OCI-LY7 (cell line): ENCODE measurements around the gene NGEF. TPM values are rescaled to one million over a fixed set of nuclear protein-coding genes. Genes with fewer than 3 reads are reported as not detected.

ENCODE experiments used
- Bru-seq: library from RNA; stranded (reverse); fragments of 400-500 nt; gene quantifications from one replicate; lab custom pipeline; 2021; lab: Mats Ljungman, UMichigan
- BruChase-seq, 2 experiments: library from RNA; stranded (reverse); fragments of 400-500 nt; gene quantifications; one replicate each; lab custom pipeline; 2021; lab: Mats Ljungman, UMichigan
- BruUV-seq: library from RNA; stranded (reverse); fragments of 400-500 nt; replicated peaks from 2 replicates; lab custom pipeline; 2021; lab: Mats Ljungman, UMichigan
- CTCF ChIA-PET: fragments of 300-600 bp; sonication (Branson Sonifier 250); formaldehyde crosslinking; loops from one replicate; lab custom pipeline; 2022; ENCODE audit warnings: antibody characterized with exemption; ENCODE audit not compliant: unreplicated experiment; lab: Charles Lee
- POLR2A ChIA-PET: fragments of 300-600 bp; sonication (Branson Sonifier 250); formaldehyde crosslinking; loops from one replicate; lab custom pipeline; 2022; ENCODE audit warnings: antibody characterized with exemption; lab: Charles Lee
- DNase-seq: peaks from one replicate; pipeline ENCODE4 v3.0.0-alpha.2; 2015; ENCODE audit warnings: low spot score
- H2AFZ ChIP-seq: fragments of 200-600 bp; sonication (generic), shearing (Covaris generic); 2 replicates; pipeline ENCODE4 v1.6.1; 2014; ENCODE audit warnings: mild to moderate bottlenecking, antibody characterized with exemption, low read length, moderate library complexity
- H3K27ac ChIP-seq: fragments of 200-600 bp; sonication (generic); 2 replicates; pipeline ENCODE4 v1.5.1; 2014; ENCODE audit warnings: mixed run types, low read depth, mild to moderate bottlenecking, moderate library complexity, low read length, inconsistent platforms; ENCODE audit not compliant: poor library complexity, severe bottlenecking
- H3K36me3 ChIP-seq: fragments of 200-600 bp; sonication (generic); 2 replicates; pipeline ENCODE4 v1.6.1; 2014; ENCODE audit warnings: mild to moderate bottlenecking, antibody characterized with exemption, low read length, moderate library complexity, mixed read lengths; ENCODE audit not compliant: insufficient read depth
- H3K4me1 ChIP-seq: fragments of 200-600 bp; sonication (generic); 2 replicates; pipeline ENCODE4 v1.5.1; 2014; ENCODE audit warnings: mild to moderate bottlenecking, low read length; ENCODE audit not compliant: insufficient read depth, poor library complexity, severe bottlenecking
- H3K4me2 ChIP-seq: fragments of 200-600 bp; sonication (generic); 2 replicates; pipeline ENCODE4 v1.6.1; 2014; ENCODE audit warnings: mild to moderate bottlenecking, low read length
- H3K4me3 ChIP-seq: fragments of 200-600 bp; sonication (generic); 2 replicates; pipeline ENCODE4 v1.5.1; 2014; ENCODE audit warnings: mild to moderate bottlenecking, low read depth, low read length; ENCODE audit not compliant: poor library complexity, severe bottlenecking
- H3K79me2 ChIP-seq: fragments of 200-600 bp; sonication (generic); 2 replicates; pipeline ENCODE4 v1.6.1; 2016; ENCODE audit warnings: low read depth, mild to moderate bottlenecking, low read length, moderate library complexity, mixed read lengths; ENCODE audit not compliant: insufficient read depth
- H3K9me2 ChIP-seq: fragments of 200-600 bp; sonication (generic); 2 replicates; pipeline ENCODE4 v1.6.1; 2016; ENCODE audit warnings: mild to moderate bottlenecking, low read length, mixed read lengths; ENCODE audit not compliant: insufficient read depth
- H3K9me3 ChIP-seq: fragments of 200-600 bp; sonication (generic); 2 replicates; pipeline ENCODE4 v1.6.1; 2014; ENCODE audit warnings: mild to moderate bottlenecking, mixed run types, low read length, mixed read lengths
- H4K20me1 ChIP-seq: fragments of 200-600 bp; sonication (generic); 2 replicates; pipeline ENCODE4 v1.6.1; 2014; ENCODE audit warnings: mild to moderate bottlenecking, antibody characterized with exemption, low read length, moderate library complexity, mixed read lengths; ENCODE audit not compliant: insufficient read depth
- CTCF ChIP-seq: fragments of 200-600 bp; sonication (generic); conservative IDR thresholded peaks from 2 replicates; pipeline ENCODE4 v1.5.1; 2014; ENCODE audit warnings: mild to moderate bottlenecking, antibody characterized with exemption, low read length, moderate library complexity, mixed read lengths
- EZH2phosphoT487 ChIP-seq: fragments of 200-600 bp; sonication (generic); IDR thresholded peaks from 2 replicates; pipeline ENCODE4 v1.6.1; 2018; ENCODE audit warnings: low read depth, borderline replicate concordance, mild to moderate bottlenecking, mixed run types, antibody characterized with exemption, low read length, moderate library complexity, mixed read lengths
- intact Hi-C: fragments of 100-400 bp; cut with micrococcal nuclease; formaldehyde crosslinking; loops from one replicate; pipeline ENCODE4 v1.10.0; 2022; ENCODE audit not compliant: unreplicated experiment
- long read RNA-seq: library from polyadenylated mRNA; stranded (forward); transcript quantifications from one replicate; pipeline ENCODE4 v2.0.0, GENCODE V29; 2022
- total RNA-seq, 2 experiments: library from RNA; depleted of rRNA in 1 of 2; stranded (reverse); fragments of >200 nt in 1 of 2; shearing (Covaris generic) in 1 of 2; gene quantifications; 2 replicates each; pipeline ENCODE4 v1.2.3, GENCODE V29; 2014 to 2022

NGEF gene
- total RNA-seq (2014; rRNA removed; shearing (Covaris generic)) (not detected in 2 replicates), total RNA-seq (2022) (0.82 TPM in 1 of 2 replicates, not detected in the other), Bru-seq, nascent RNA (percentile 3 among the genes with signal in this experiment), BruChase-seq, experiment 1, labeled RNA remaining after a 6-hour chase (percentile 7 among the genes with signal in this experiment), BruChase-seq, experiment 2, labeled RNA remaining after a 2-hour chase (percentile 1 among the genes with signal in this experiment)
- long read RNA-seq: 0 reads

- Histone ChIP-seq H3K4me3 (no peak within 1 kb of the TSS), H3K27ac (no peak within 1 kb of the TSS), H3K4me2 (no peak within 1 kb of the TSS), H3K9me3 (no peaks in the 10 kb centered on the region), H3K36me3 (no peaks in the 10 kb centered on the region), H3K79me2 (no peaks in the 10 kb centered on the region), H2AFZ (no peak within 1 kb of the TSS), H3K4me1 (no peaks in the 10 kb centered on the region), H3K9me2 (no peaks in the 10 kb centered on the region), H4K20me1 (no peaks in the 10 kb centered on the region)
- intact Hi-C loops: no loop called here
- ChIA-PET POLR2A (interaction anchor here (1.0 kb wide), 1 partner anchor 20 kb away, joined by 3 read pairs; no protein-coding TSS in a partner anchor), CTCF (no interaction called here)
- DNase-seq: no peak
- TF ChIP-seq CTCF: no peak
- no peak for TF ChIP-seq EZH2phosphoT487
- BruUV-seq: no TSS peak
These were observed at the start of gene NGEF for GRCh38 chr2:233013027-233013461. Gene NGEF (minus strand): TSS chr2:233013256. CDS start chr2:232974890, 38,366 bp downstream.

- Histone ChIP-seq H4K20me1 (peaks cover 29% of the 10 kb centered on the region), H3K9me3 (no peaks in the 10 kb centered on the region; the same call in 1 of the 2 replicates), H3K79me2 (peaks cover 49% of the 10 kb centered on the region), H3K4me2 (peak overlapping the region; percentile 98), H3K4me1 (peaks cover 39% of the 10 kb centered on the region), H3K27ac (peak overlapping the region; percentile 87), H3K9me2 (no peaks in the 10 kb centered on the region), H3K4me3 (peak overlapping the region; percentile 81), H3K36me3 (peaks cover 43% of the 10 kb centered on the region), H2AFZ (no peak overlapping the region)
- DNase-seq: no peak
- no peak for TF ChIP-seq EZH2phosphoT487
- no peak for TF ChIP-seq CTCF
- BruUV-seq: no TSS peak
- ChIA-PET CTCF (no interaction called here), POLR2A (interaction anchor here (0.7 to 2.8 kb wide), 2 partner anchors 14 to 38 kb away, joined by 3 to 20 read pairs; no protein-coding TSS in a partner anchor)
- intact Hi-C loops: loop anchor here (2.0 to 5.0 kb wide), 2 partner anchors 14 to 165 kb away; no protein-coding TSS in a partner anchor
These were observed 49.4 kb upstream of the NGEF start for GRCh38 chr2:233062451-233062850.
